ENCODE data around the gene YRDC. TPM values are rescaled to one million over a fixed set of nuclear protein-coding genes. Genes with fewer than 3 reads are reported as not detected.

The YRDC gene
- total RNA-seq, 1 experiment from 2014 or later, result 65.5 TPM

DNA sequence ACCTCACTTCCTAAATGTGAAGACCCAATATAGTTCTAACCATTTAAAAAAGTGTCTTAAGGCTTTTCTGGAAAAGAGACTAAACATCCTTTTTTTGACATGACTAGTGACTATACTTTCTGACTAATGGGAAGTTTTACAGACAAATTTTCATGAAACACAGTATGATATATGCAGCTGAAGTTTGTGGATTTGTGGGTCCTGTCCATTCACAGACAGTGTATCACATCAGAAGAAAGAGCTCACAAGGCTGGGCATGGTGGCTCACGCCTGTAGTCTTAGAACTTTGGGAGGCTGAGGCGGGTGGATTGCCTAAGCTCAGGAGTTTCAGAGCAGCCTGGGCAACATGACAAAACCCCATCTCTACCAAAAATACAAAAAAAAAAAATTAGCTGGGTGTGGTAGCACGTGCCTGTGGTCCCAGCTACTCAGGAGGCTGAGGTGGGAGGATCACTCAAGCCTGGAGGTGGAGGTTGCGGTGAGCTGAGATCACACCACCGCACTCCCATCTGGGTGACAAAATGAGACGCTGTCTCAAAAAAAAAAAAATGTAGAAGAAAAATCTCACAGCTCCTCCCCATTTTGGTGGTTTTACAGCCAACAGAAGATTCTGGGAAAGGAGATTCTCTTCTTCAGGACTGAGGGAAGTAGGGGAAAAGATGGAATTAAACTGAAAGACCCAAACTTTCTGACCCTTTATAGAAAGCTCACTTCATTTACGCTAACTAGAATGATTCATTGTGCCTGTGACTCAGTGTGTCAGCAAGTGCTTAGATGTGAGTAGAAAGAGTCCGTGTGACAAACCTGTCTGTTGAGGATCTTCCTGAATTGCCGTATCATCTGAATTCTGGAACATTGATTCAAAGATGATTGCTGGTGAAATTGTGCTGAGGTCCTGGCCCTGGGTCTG lies 15.2 kb upstream of the YRDC start:
- no peak for DNase-seq (ENCODE audit: low read depth)

DNA sequence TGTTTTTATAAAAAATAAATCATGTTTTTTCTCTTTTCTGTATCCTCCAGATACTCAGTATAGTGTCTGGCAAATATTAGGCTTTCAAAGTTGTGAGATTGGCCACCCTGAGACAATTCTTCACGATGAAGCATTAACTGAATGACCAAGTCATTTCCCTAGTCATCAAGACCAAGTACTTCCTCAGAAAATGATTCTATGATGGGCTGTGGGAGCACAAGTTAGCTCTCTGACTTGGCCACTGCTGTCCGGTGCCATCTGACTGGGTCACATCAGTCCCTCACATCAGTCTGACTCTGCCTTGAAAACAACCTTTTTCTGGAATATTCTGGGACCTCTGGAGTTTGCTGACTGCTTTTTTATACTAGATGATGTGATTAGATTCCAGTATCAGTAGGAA lies 13.5 kb upstream of the YRDC start:
- no peak for DNase-seq (ENCODE audit: low read depth)

DNA sequence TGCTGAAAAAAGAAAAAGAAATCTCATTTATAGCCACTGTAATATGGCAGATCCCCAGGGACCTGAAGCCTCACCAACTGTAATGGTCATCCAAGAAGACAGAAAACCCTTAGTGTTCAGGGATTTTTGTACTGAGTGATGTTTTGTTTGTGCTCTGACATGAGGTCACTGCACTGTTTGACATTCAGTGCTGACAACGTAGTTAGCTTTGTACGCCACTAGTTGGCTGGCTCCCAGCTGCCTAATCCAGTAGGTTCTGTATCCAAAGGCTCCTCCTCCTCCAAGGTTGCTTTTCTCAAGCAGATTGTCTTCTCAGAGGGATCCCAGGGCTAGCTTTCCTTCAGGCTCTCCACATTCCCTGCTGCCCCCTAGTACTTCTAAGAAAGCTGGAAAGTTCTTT lies 9.5 kb upstream of the YRDC start:
- no peak for DNase-seq (ENCODE audit: low read depth)

DNA sequence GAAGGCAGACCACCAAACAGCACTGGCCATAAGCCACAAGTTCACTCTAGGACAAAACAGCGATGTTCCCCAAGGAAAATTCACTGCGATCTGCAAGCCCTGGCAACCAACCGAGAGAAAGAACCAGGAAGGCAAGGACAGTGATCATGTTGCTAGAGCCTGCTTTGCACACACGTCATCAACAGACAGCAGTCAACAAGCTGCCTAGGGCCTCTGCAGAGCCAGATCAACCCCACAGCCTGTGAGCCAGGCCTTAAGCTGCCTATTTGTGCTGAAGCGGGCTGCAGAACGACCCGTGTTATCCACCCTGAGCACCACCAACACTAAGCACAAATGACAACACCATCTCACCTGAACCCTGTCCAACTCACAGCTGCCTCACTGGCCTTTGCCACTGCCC lies 6.2 kb upstream of the YRDC start:
- no peak for DNase-seq (ENCODE audit: low read depth)

DNA sequence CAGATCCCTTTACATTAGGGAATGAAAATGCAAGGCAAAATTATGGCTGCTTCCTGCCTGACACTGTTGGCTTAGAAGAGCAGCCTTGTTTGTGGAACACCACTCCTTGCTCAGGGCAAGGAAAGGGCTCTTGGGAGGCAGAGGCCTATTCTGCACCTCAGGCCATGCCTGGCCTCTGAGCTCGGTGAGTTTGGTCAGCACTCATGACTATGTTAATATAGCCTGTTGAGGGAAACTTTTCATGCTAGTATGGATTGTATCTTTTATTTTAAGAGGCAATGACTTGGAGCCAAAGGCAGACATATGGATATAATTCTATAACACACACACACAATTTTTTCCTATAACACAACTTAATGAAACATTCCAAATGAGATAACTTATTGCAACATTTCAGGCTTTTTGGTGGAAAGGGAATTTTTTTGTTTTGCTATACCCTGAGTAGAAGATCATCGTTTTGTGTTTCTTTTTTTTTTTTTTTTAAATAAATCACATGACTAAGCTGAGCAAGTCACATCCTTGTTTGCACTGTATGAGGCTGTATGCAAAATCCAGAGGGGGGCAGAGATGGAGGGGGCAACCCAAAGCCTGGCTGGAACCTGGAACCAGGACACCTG lies 5.6 kb upstream of the YRDC start:
- DNase-seq (ENCODE audit: low read depth), result no peak

DNA sequence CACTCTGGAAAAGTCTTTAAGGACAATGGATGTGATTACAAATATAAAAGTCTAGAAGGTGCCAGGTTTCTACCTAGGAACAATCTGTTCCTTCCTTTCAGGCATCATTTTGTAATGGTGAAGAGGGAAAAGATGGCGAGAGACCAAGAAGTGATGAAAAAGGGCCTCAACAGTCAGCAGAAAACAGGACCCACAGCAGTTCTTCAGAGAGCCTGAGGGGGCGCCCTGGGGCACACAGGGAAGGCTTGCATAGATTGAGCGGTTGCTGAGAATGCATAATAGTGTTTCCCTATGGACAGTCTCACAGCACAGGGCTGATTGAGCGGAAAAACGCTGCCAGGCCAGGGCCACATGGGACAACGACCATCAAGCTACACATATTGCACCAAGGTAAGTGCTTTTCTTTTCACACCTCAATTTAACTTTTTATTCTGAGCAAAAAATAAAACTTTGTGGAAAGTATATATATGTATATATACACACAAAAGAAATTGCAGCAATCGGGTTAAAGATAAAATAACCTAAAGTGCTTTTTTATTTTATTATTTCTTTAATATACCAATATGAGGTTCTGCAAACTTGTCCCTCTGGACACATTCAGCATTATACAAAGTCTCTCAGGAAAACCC lies 3.1 kb upstream of the YRDC start:
- peak; percentile 74 for DNase-seq (ENCODE audit: low read depth)

DNA sequence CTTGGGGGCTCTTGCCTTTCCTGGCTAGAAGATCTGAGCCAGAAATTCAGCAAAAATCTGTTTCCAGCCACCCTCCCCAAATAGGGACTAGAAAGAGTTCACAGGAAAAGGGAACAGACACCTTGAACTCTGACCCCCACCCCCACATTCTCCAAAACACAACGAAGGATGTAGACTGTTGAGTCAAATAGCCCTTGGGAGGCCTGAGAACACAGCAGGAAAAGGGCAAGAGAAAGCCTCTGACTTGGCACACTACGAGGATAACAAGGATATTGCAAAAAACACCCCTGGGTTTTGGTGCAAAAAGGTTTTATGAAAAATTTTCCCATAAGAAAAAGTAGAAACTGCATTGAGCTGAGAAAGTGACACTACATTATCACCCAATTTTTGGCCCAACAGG lies 1.9 kb upstream of the YRDC start:
- no peak for DNase-seq (ENCODE audit: low read depth)

DNA sequence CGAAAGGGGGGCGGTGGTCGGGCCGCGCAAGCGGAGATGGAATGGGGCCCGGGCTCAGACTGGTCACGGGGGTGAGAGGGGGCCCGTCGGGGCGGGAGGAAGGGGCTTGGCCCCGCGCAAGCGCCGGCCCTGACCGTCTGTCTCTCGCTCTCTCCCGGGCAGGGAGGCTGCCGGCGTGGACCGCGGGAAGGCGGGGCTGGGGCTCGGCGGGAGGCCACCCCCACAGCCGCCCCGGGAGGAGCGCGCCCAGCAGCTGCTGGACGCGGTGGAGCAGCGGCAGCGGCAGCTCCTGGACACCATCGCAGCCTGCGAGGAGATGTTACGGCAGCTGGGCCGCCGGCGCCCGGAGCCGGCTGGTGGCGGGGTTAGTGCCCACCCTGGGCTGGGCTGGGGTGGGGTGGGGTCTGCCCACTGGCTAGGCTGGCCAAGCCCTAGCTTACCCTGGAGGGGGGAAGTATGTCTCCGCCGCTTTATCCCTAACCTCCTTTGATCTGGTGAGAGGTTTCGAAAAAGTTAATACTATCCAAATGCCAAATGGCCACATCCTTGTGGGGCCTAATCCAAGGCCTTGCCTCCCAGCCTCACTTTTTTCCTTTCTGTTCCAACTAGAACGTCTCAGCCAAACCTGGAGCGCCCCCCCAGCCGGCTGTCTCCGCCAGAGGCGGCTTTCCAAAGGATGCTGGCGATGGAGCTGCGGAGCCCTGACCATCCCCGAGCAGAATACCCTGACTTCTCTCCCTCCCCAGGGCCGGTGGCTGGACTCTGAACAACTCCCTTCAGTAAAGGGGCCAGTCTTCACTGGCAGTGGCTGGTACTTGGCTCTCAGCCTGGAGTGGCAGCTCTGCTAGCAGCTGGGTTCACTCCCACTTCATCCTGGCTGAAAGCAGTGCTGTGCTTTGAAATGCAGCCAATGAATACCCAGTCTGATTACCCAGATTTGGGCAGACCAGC lies 636 bp upstream of the YRDC start:
- peak; percentile 72 for DNase-seq (ENCODE audit: low read depth)

DNA sequence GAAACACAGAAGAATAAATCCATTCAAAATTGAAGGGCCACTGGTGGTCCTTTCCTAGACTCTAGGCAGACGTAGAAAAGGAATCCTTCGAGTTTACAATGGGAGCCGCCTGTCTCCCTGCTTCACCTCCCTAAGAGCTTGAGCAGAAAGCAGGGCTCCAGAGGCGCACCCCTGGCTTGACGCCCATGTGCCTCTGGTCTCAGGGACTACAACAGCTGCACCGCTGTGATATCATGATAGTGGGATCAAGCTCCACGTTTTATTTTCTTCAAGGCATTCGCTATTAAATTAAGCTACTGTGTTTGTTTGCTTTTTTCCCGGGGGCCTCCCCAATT lies 821 bp downstream of the YRDC start:
- DNase-seq (ENCODE audit: low read depth), result no peak

DNA sequence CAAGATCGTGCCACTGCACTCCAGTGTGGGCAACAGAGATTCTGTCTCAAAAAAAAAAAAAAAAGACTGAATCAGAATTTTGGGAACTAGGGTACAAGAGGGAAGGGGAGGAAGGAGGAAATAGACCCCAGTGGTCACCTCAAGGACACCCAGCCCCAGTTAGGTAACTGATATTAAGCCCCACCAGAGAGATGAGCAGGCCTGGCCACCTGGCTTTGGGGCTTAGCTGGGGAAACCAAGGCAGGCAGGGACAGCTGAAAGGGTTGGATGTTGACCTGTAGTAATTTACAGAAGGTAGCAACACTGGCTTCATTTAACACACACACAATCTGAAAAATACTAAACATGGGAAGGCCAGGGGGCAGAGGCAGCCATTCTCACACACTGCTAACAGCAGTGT lies 5.6 kb downstream of the YRDC start:
- no peak for DNase-seq (ENCODE audit: low read depth)

DNA sequence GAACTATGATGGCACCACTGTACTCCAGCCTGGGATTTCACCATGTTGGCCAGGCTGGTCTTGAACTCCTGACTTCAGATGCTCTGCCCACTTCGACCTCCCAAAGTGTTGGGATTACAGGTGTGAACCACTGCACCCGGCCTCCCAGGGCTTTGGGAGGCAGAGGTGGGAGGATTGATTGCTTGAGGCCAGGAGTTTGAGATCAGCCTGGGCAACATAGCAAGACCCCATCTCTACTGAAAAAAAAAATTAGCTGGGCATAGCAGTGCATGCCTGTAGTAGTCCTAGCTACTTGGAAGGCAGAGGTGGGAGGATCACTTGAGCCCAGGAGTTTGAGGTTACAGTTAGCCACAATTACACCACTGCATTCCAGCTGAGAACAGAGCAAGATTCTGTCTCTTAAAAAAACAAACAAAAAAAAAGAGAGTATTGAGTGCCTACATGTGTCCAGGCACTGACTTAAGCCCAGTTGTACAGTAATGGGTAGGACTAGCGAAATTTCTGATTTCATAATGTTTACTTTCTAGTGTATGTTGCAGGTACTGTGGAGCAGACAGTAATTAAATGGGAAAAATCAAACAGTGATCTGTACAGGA lies 10.2 kb downstream of the YRDC start:
- peak; percentile 64 for DNase-seq (ENCODE audit: low read depth)

DNA sequence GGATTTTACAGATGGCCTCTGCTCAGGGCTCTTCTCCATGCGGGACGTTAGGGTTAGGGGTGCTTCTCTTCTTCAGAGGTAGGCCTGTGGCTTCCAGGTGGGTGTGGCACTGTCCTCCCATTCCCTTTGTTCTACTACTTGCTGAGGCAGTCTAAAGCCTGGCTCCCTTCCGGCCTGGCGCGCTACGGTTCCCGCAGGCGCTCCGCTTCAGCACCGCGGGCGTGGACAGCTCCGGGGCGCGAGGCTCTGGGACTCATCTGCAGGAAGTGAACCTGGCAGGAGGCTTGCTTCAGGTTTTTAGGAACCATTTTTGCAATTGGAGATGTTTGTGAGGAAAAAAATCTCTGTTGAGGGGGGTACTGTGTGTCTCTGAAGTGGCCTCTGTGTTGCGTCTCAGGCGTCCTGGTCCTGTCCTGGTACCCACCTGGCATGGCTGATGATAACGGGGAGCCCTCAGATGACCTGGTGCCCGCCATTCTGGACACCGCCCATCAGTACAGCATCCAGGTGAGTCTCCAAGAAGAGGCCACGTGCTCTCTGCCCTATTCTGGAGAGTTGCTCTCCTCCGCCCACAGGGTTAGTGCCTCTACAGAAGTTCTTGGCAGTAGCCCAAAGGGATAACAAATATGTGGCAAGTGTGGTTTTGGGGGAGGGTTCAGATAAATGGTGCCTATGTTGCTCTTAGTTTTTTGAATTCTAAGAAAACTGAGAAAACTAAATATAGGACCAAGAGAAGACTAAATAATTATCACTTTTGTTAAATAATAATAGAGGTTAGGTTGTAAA lies 12.5 kb downstream of the YRDC start:
- DNase-seq (ENCODE audit: low read depth), result peak; percentile 31

DNA sequence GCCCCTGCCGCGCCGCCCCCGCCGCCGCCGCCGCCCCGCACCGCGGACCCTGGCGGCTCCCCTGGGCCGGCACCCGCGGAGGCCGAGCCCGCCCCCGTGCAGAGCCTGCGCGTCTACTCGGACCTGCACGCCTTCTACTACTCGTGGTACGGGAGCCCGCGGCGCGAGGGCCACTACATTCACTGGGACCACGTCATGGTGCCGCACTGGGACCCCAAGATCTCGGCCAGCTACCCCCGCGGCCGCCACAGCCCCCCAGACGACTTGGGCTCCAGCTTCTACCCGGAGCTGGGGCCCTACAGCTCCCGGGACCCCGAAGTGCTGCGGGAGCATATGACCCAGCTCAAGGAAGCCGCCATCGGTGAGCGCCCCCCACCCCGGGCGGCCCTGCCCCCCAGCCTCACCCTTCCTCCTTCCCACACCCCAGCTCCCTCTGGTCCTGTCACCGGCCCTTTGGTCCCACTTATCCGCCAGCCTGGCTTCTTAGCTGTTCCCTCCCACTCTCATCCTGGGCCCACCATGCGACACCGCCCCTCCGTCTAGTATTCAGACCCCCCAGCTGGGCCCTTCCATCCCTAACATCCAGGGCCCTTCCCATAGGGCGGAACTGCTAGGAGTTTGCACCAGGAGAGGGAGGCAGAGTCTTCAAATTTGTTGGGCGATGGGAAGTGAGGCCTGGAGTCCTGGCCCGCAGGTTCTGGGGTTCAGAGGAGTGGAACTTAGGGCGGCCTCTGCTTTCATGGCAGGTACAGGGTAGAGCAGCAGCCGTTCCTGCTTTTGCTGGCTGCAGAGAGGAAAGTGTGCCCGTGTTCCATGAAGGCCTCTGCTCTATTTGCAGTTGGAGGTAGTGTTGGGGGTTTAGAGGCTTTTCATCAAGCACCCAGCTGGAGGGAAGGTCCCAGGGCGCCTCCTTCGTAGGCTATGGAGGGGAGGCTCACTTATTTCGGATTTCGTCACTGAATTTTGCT lies 13.4 kb downstream of the YRDC start:
- no peak for DNase-seq (ENCODE audit: low read depth)

DNA sequence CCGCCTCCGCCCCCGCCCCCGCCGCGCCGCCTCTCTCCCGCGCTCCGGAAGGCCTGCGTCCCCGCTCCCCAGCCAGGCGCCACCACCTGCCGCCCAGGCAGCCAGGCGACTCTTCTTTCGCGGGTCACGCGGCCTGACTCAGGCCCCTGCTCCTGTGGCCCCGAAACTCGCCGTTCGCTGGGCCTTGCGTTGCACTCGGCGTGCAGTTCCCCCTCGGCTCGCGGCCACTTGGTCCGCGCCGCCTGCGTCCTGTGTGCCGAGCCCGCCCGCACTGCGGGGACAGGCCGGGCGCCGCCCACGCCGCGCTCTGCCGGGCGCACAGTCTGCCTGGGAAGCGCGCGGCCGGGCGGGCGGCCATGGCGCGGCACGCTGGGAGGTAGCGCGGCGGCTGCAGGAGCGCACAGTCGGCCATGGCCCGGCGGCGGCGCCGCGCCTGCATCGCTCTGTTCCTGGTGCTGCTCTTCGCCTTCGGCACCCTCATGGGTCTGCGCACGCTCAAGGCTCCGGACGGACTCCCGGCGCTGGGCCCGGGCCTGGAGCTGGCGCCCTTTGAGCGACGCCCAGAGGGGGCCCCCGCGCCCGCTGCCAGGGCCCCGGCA lies 14.1 kb downstream of the YRDC start, which contains the start of gene MANEAL:
Gene MANEAL, plus strand, starts transcription at position 75 of the 599 bp plus-strand sequence. Its CDS starts 336 bp downstream, at position 411.
- peak; percentile 20 for DNase-seq (ENCODE audit: low read depth)

DNA sequence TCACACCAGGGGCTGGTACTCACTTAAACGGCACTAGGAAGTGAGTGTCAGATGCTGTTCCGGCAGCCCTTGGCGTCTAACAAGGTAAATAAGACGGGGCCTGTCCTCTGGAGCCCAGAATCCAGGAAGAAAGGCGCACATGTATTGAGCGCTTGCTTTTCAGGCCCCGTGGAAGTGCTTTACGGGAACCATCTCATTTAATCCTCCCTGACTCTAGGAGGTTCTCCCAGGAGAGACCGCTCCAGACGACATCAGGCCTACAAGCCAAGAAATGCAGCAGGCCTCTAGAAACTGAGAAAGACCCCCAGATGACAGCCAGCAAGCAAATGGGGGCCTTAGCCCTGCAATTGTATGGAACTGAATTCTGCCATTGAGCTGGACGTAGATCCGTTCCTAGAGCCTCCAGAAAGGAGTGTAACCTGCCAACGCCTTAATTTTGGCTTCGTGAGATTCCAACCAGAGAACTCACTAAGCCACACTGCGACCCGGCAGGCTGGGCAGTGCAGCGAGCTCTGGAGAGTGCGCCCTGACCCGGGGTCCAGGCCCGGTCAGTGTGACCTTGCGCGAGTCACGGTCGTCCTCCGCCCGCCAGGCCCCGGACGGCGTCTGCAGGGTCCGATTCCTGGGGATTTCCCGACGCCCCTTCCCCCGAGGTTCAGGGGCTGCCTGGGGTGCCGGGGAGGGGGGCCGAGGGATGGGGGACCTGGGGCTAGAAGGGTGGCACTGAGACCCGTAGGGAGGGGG lies 14.9 kb downstream of the YRDC start:
- no peak for DNase-seq (ENCODE audit: low read depth)

DNA sequence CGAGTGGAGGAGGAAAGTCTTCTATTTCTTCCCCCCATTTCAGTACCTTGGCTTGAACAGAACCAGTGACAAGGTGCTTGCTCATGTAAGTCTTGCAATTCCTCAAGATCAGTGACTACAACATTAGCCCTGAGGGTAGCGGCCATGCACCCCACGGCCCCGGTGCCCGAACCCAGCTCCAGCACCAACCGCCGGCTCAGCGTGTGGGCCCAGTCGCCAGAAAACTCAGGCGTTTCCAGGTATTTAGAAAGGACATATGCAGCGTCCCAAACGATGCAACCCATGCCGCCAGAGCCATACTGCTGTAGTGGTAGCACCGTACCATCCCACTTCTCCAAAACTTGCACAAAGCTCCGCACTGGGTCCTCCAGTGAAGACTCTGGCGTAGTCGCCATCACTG lies 25.5 kb downstream of the YRDC start:
- DNase-seq (ENCODE audit: low read depth), result no peak

DNA sequence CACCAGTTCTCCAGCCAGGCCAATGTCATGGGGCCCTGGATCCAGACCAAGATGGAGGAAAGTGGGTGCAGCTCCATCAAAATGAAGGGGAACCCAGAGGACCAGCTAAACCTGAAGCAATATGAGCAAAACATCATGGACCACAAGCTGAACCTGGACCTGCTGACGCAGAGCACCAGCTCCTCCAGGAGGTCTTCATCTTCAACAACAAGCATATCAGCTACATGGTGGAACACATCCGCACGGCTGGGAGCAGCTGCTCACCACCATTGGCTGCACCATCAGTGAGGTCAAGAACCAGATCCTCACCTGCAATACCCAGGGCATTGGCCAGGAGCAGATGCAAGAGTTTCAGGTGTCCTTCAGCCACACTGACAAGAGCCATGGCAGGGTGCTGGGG lies 29.4 kb downstream of the YRDC start:
- no peak for DNase-seq (ENCODE audit: low read depth)

Measured in HT1080 (cell line).